ENCODE measurements around the gene ANKRD33B.
A peak's percentile ranks its signal among the peaks of the same experiment; 100 is the strongest.

The ANKRD33B gene

DNA sequence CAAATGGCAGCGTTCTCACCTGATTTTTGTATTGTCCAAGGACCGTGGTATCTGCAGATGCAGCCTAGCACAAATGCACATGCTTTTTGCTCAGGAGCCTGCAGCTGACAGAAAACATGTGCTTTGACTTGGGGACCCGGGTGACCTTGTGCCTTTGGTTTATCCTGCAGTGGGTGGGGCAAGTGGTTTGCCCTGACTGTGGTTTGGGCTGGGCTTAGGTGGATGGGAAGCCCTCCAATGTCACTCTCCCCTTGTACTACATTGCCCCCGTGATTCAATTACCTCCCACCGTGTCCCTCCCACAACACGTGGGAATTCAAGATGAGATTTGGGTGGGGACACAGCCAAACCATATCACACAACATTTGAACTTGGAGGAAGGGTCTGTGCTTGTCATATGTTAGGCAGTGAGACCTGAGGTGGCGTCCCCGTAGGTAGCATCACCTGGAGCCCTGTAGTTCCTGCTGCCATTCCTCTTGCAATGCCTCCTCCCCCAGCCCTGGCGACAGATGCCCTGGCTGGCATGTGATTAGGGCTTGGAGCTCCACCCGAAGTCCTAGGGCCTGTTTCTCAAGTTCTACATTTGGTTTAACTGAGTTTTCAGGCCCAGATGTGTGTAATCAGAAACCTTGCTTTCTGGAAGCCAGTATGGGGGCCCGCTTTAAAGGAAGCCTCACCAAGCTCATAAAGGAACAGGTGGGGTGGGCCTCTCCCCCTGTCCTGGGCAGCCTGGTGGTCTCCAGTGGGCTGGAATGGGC, 2.1 kb downstream of the ANKRD33B start:
- no peak overlapping the region for H3K27ac ChIP-seq (ENCODE audit: low read length, poor library complexity, severe bottlenecking)
- no peak overlapping the region for H2BK5ac ChIP-seq (ENCODE audit: low read depth, low read length, poor library complexity, severe bottlenecking)
- H2AFZ ChIP-seq (ENCODE audit: low read depth, low read length) = no peak overlapping the region
- H2BK120ac ChIP-seq (ENCODE audit: low read depth, low read length) = no peak overlapping the region
- 62% methylated on average over 10 of the region's 11 CpGs for WGBS
- no peak overlapping the region for H4K8ac ChIP-seq (ENCODE audit: low read length)
- peak overlapping the region; percentile 20 to 81 for H3K4me3 ChIP-seq (ENCODE audit: insufficient read depth in 1 of 2, low read depth in 1 of 2, low read length in 2 of 2)
- H2BK15ac ChIP-seq (ENCODE audit: low read depth, poor library complexity, severe bottlenecking) = no peak overlapping the region
- no peak for DNase-seq
- H3K79me1 ChIP-seq (replicated peaks; ENCODE audit: low read length, poor library complexity, severe bottlenecking) = peaks cover 29% of the 10 kb centered on the region
- no peaks in the 10 kb centered on the region for H3K9me3 ChIP-seq (ENCODE audit: control insufficient read depth, low read length)
- H2BK12ac ChIP-seq (ENCODE audit: low read length in 2 of 2) = no peak overlapping the region
- peak overlapping the region; percentile 82 for H3K9ac ChIP-seq (ENCODE audit: low read length)
- no peak overlapping the region for H3K23ac ChIP-seq (ENCODE audit: low read length in 2 of 2)
- H2AK5ac ChIP-seq (ENCODE audit: low read length, severe bottlenecking) = no peak overlapping the region
- H4K91ac ChIP-seq (ENCODE audit: low read length) = no peak overlapping the region
- peaks cover 0 to 6% of the 10 kb centered on the region in 2 experiments for H3K36me3 ChIP-seq (ENCODE audit: control insufficient read depth in 1 of 2, insufficient read depth in 2 of 2, low read depth in 1 of 2, low read length in 2 of 2)
- H3K14ac ChIP-seq (ENCODE audit: low read length in 2 of 2) = no peak overlapping the region
- no peak overlapping the region for H3K18ac ChIP-seq (ENCODE audit: low read depth in 1 of 2, low read length in 2 of 2)
- H3K4me2 ChIP-seq (ENCODE audit: low read length, poor library complexity, severe bottlenecking) = peak overlapping the region; percentile 87
- H3K4ac ChIP-seq (ENCODE audit: low read depth in 1 of 2, low read length in 2 of 2) = no peak overlapping the region
- H3K4me1 ChIP-seq (ENCODE audit: control insufficient read depth, insufficient read depth, low read depth, low read length) = peaks cover 38% of the 10 kb centered on the region
- no peaks in the 10 kb centered on the region for H3K27me3 ChIP-seq (ENCODE audit: control insufficient read depth in 1 of 2, insufficient read depth in 1 of 2, low read length in 2 of 2)

DNA sequence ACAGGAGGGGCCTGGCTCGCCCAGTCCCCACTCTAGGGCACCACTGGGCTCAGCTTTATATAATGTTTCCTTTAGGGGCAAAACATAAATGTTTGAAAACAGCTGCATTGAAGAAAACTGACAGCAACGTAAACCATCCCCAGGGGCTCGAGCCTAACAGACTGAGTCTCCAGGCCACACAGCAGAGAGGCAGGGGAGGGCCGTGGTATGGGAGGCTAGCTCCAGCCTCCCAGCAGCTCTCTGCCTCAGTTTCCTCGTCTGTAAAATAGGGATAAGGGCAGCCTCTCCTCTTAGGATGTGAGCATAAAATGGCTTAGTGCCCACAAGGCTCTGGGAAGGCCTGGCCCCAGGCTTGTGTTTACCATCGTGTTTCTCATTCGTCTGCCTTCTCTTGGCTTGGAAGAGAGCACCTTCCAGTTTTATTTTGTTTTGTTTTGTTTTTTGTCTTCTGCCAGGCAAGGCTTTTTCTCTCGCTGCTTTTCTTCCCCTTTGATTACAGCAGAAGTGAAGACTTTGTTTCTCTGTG, 2.7 kb downstream of the ANKRD33B start:
- Histone ChIP-seq H2AK5ac (ENCODE audit: low read length, severe bottlenecking) (no peak overlapping the region), H3K36me3 (ENCODE audit: control insufficient read depth in 1 of 2, insufficient read depth in 2 of 2, low read depth in 1 of 2, low read length in 2 of 2) (peaks cover 0 to 6% of the 10 kb centered on the region in 2 experiments), H3K9me3 (ENCODE audit: control insufficient read depth, low read length) (no peaks in the 10 kb centered on the region), H2BK15ac (ENCODE audit: low read depth, poor library complexity, severe bottlenecking) (no peak overlapping the region), H3K9ac (ENCODE audit: low read length) (peak overlapping the region; percentile 82), H3K27ac (ENCODE audit: low read length, poor library complexity, severe bottlenecking) (no peak overlapping the region), H3K27me3 (ENCODE audit: control insufficient read depth in 1 of 2, insufficient read depth in 1 of 2, low read length in 2 of 2) (no peaks in the 10 kb centered on the region), H3K23ac (ENCODE audit: low read length in 2 of 2) (no peak overlapping the region), H3K4me2 (ENCODE audit: low read length, poor library complexity, severe bottlenecking) (peak overlapping the region; percentile 87), H3K4me3 (ENCODE audit: insufficient read depth in 1 of 2, low read depth in 1 of 2, low read length in 2 of 2) (peak overlapping the region in 1 of 2 experiments; percentile 81), H3K18ac (ENCODE audit: low read depth in 1 of 2, low read length in 2 of 2) (peak overlapping the region in 1 of 2 experiments; percentile 29), H2AFZ (ENCODE audit: low read depth, low read length) (no peak overlapping the region), H3K4me1 (ENCODE audit: control insufficient read depth, insufficient read depth, low read depth, low read length) (peaks cover 38% of the 10 kb centered on the region), H3K4ac (ENCODE audit: low read depth in 1 of 2, low read length in 2 of 2) (no peak overlapping the region), H2BK5ac (ENCODE audit: low read depth, low read length, poor library complexity, severe bottlenecking) (no peak overlapping the region), H2BK120ac (ENCODE audit: low read depth, low read length) (no peak overlapping the region), H3K14ac (ENCODE audit: low read length in 2 of 2) (no peak overlapping the region), H4K8ac (ENCODE audit: low read length) (no peak overlapping the region), H2BK12ac (ENCODE audit: low read length in 2 of 2) (peak overlapping the region in 1 of 2 experiments; percentile 47), H4K91ac (ENCODE audit: low read length) (no peak overlapping the region), H3K79me1 (replicated peaks; ENCODE audit: low read length, poor library complexity, severe bottlenecking) (peaks cover 31% of the 10 kb centered on the region)
- WGBS = 74% methylated on average over 7 of the region's 8 CpGs
- DNase-seq = no peak

DNA sequence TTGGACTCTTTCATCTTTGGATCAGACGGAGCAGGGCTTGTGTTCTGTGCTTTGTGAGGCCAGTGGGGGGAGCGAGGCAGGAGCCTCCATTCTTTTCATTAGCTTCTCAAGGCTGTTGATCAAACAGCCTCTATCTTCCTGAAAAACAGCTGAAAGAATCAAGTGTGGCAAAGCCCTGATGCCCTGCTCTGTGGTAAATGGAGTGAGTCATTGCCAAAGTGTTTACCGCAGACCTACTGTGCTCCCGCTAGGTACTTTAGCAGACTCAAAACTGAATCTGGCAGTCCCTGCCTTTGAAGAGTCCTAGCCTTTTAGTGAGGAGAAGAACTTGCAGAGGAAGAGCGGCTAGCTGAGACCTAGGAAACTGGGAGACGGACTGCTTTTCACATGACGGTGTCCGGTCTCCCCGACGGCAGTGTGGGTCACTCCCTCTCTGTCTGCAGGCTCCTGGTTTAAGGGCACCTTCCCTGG, 3.3 kb downstream of the ANKRD33B start:
- H3K4ac ChIP-seq (ENCODE audit: low read depth in 1 of 2, low read length in 2 of 2) = no peak overlapping the region
- peak overlapping the region in 1 of 2 experiments; percentile 81 for H3K4me3 ChIP-seq (ENCODE audit: insufficient read depth in 1 of 2, low read depth in 1 of 2, low read length in 2 of 2)
- H2AFZ ChIP-seq (ENCODE audit: low read depth, low read length) = no peak overlapping the region
- WGBS = 65% methylated on average over 9 of the region's 10 CpGs
- no peak overlapping the region for H3K14ac ChIP-seq (ENCODE audit: low read length in 2 of 2)
- no peak overlapping the region for H3K4me2 ChIP-seq (ENCODE audit: low read length, poor library complexity, severe bottlenecking)
- peaks cover 38% of the 10 kb centered on the region for H3K4me1 ChIP-seq (ENCODE audit: control insufficient read depth, insufficient read depth, low read depth, low read length)
- H3K9me3 ChIP-seq (ENCODE audit: control insufficient read depth, low read length) = no peaks in the 10 kb centered on the region
- H3K27ac ChIP-seq (ENCODE audit: low read length, poor library complexity, severe bottlenecking) = no peak overlapping the region
- H4K91ac ChIP-seq (ENCODE audit: low read length) = no peak overlapping the region
- no peak overlapping the region for H2BK15ac ChIP-seq (ENCODE audit: low read depth, poor library complexity, severe bottlenecking)
- peak overlapping the region; percentile 82 for H3K9ac ChIP-seq (ENCODE audit: low read length)
- DNase-seq = peak; percentile 52
- H2AK5ac ChIP-seq (ENCODE audit: low read length, severe bottlenecking) = no peak overlapping the region
- no peak overlapping the region for H2BK5ac ChIP-seq (ENCODE audit: low read depth, low read length, poor library complexity, severe bottlenecking)
- no peak overlapping the region for H3K18ac ChIP-seq (ENCODE audit: low read depth in 1 of 2, low read length in 2 of 2)
- H3K27me3 ChIP-seq (ENCODE audit: control insufficient read depth in 1 of 2, insufficient read depth in 1 of 2, low read length in 2 of 2) = no peaks in the 10 kb centered on the region
- no peak overlapping the region for H2BK120ac ChIP-seq (ENCODE audit: low read depth, low read length)
- H2BK12ac ChIP-seq (ENCODE audit: low read length in 2 of 2) = no peak overlapping the region
- H3K23ac ChIP-seq (ENCODE audit: low read length in 2 of 2) = no peak overlapping the region
- H3K36me3 ChIP-seq (ENCODE audit: control insufficient read depth in 1 of 2, insufficient read depth in 2 of 2, low read depth in 1 of 2, low read length in 2 of 2) = peaks cover 0 to 7% of the 10 kb centered on the region in 2 experiments
- H4K8ac ChIP-seq (ENCODE audit: low read length) = no peak overlapping the region
- H3K79me1 ChIP-seq (replicated peaks; ENCODE audit: low read length, poor library complexity, severe bottlenecking) = peaks cover 33% of the 10 kb centered on the region

DNA sequence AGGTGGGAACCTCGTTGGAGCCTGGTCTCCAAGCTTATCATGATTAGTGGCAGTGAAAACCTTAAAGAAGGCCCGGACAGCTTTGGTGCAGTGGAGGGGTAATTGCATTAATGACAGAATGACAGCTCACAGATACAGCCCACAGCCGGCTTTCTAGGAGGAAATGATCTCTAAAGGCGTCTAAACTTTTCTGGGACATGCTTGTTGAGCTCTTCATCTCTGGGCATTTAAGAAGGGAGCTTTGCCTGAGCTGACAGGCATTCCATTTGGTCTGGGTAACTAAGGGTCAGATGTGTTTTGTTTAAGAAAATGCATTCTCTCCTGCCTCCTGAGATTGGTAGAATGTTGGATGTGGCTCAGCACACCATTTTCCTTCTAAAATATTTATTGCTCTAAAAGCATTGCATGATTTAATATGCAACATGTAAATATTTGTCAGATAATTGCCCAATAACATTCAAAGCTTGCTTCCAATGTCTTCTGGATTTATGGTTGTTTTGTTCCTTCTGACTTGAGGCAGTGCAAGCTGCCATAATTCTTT, 4.0 kb downstream of the ANKRD33B start:
- Histone ChIP-seq H3K4me1 (ENCODE audit: control insufficient read depth, insufficient read depth, low read depth, low read length) (peaks cover 33% of the 10 kb centered on the region), H3K23ac (ENCODE audit: low read length in 2 of 2) (no peak overlapping the region), H3K9me3 (ENCODE audit: control insufficient read depth, low read length) (no peaks in the 10 kb centered on the region), H2BK5ac (ENCODE audit: low read depth, low read length, poor library complexity, severe bottlenecking) (no peak overlapping the region), H3K4ac (ENCODE audit: low read depth in 1 of 2, low read length in 2 of 2) (no peak overlapping the region), H3K36me3 (ENCODE audit: control insufficient read depth in 1 of 2, insufficient read depth in 2 of 2, low read depth in 1 of 2, low read length in 2 of 2) (peaks cover 0 to 11% of the 10 kb centered on the region in 2 experiments), H3K14ac (ENCODE audit: low read length in 2 of 2) (no peak overlapping the region), H2BK15ac (ENCODE audit: low read depth, poor library complexity, severe bottlenecking) (no peak overlapping the region), H3K79me1 (replicated peaks; ENCODE audit: low read length, poor library complexity, severe bottlenecking) (peaks cover 38% of the 10 kb centered on the region), H3K4me2 (ENCODE audit: low read length, poor library complexity, severe bottlenecking) (peak overlapping the region; percentile 6), H4K91ac (ENCODE audit: low read length) (no peak overlapping the region), H2BK120ac (ENCODE audit: low read depth, low read length) (no peak overlapping the region), H4K8ac (ENCODE audit: low read length) (no peak overlapping the region), H3K9ac (ENCODE audit: low read length) (no peak overlapping the region), H3K27me3 (ENCODE audit: control insufficient read depth in 1 of 2, insufficient read depth in 1 of 2, low read length in 2 of 2) (no peaks in the 10 kb centered on the region), H3K4me3 (ENCODE audit: insufficient read depth in 1 of 2, low read depth in 1 of 2, low read length in 2 of 2) (peak overlapping the region in 1 of 2 experiments; percentile 81), H3K27ac (ENCODE audit: low read length, poor library complexity, severe bottlenecking) (no peak overlapping the region), H2AK5ac (ENCODE audit: low read length, severe bottlenecking) (no peak overlapping the region), H2AFZ (ENCODE audit: low read depth, low read length) (no peak overlapping the region), H2BK12ac (ENCODE audit: low read length in 2 of 2) (no peak overlapping the region), H3K18ac (ENCODE audit: low read depth in 1 of 2, low read length in 2 of 2) (no peak overlapping the region)
- peak; percentile 59 for DNase-seq
- WGBS = 5% methylated on average over 4 of the region's 4 CpGs
